Skin epidermis (tissue), 12 donors: ENCODE results near the gene TBC1D3H.
"Not testable (repeated sequence)": the region's sequence is repeated elsewhere in the genome, so short reads cannot be mapped to it uniquely, and the experiment has no call there.

Source experiments
- H3K27ac ChIP-seq, 21 experiments: fragments of 200-600 bp; sonication (generic) in 11 of 21; one replicate each; pipeline ENCODE4 v1.5.0; 2020; ENCODE audit warnings: mild to moderate bottlenecking in 3 of 21, inconsistent platforms in 2 of 21, moderate library complexity in 2 of 21
- H3K4me3 ChIP-seq, 7 experiments: fragments of 200-600 bp; sonication (generic) in 2 of 7; one replicate each; pipeline ENCODE4 v1.5.0; 2020; ENCODE audit warnings: inconsistent platforms in 2 of 7, mild to moderate bottlenecking in 2 of 7, moderate library complexity in 1 of 7

TBC1D3H gene

DNA sequence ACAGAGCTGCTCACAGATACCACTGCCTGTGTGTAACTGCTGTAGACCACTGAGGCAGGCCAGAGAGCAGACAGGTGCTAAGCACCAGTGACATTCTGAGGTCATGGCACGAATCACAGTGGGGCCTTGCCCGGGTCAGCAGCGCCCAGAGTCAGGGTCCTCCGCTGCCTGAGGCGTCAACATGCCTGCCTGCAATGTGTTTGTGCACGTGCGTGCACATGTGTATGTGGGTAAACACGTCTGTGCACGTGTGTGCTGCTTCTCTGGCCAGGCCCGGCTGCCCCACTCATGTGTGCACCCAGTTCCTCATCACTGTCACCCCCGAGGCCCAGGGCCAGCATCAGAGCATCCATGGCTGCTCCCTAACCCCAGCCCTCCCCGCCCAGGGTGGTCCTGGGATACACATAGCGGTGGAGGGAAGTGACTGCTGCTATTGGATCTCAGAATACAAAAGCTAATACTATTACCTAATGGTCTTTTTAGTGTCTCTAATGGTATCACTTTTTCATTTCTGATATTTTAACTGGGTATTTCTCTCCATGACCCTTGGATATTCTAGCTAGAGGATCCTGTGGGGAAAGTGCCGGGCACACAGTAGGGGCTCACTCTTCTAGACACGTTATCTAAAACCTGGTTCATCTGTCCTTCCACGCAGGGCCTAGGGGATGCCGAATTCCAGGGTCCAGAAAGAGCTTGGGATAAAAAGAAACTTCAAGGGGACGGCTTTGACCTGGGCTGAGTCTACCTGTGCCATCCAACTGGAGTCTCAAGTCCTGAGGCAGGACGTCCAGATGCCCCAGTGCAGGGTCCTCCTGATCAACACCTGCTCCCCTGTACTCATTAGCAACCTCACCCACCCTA is at the start of gene TBC1D3H:
TSS of gene TBC1D3H (minus strand) at position 51 of the 861 bp plus-strand sequence. CDS start 1,540 bp downstream, outside the sequence.
- not testable (repeated sequence) for H3K4me3 ChIP-seq, H3K27ac ChIP-seq

DNA sequence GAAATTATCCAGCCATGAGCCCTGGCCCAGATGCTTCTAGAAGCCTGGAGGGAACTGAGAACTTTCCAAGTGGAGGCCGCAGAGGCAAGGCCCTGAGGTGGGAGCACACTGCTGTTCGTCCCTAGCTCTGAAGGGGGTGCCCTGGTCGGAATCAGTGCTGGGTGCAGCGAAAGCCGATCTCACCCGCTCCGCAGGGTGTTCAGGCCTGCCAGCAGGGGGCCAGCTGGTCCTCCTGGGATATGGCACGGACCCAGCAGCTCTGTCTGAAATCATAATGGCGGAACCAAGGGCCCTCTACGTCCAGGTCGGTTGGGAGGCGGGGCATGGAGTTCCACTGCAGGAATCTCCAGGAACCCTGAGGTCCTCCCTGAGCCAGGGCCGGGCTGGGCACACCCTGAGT is 40.7 kb upstream of the TBC1D3H start:
- not testable (repeated sequence) for H3K27ac ChIP-seq

DNA sequence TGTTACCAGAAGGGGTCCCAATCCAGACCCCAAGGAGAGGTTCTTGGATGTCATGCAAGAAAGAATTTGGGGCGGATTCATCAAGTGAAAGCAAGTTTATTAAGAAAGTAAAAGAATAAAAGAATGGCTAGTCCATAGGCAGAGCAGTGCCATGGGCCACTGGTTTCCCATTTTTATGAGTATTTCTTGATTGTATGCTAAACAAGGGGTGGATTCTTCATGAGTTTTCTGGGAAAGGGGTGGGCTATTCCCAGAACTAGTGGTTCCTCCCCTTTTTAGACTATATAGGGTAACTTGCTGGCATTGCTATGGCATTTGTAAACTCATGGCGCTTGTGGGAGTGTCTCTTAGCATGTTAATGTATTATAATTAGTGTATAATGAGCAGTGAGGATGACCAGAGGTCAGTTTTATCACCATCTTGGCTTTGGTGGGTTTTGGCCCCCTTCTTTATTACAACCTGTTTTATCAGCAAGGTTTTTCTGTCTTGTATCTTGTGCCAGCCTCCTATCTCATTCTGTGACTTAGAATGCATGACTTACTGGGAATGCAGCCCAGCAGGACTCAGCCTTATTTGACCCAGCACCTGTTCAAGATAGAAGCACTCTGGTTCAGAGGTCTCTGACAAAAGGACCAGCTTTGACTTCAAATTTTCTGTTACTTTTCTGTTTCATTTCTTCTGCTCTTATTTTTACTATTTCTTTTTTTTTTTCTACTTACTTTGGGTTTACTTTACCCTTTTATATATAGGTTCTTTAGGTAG is 27.1 kb upstream of the TBC1D3H start:
- not testable (repeated sequence) for H3K27ac ChIP-seq, H3K4me3 ChIP-seq

More for the DNA sequence above, 40.7 kb upstream of the TBC1D3H start:
- not testable (repeated sequence) for H3K4me3 ChIP-seq

DNA sequence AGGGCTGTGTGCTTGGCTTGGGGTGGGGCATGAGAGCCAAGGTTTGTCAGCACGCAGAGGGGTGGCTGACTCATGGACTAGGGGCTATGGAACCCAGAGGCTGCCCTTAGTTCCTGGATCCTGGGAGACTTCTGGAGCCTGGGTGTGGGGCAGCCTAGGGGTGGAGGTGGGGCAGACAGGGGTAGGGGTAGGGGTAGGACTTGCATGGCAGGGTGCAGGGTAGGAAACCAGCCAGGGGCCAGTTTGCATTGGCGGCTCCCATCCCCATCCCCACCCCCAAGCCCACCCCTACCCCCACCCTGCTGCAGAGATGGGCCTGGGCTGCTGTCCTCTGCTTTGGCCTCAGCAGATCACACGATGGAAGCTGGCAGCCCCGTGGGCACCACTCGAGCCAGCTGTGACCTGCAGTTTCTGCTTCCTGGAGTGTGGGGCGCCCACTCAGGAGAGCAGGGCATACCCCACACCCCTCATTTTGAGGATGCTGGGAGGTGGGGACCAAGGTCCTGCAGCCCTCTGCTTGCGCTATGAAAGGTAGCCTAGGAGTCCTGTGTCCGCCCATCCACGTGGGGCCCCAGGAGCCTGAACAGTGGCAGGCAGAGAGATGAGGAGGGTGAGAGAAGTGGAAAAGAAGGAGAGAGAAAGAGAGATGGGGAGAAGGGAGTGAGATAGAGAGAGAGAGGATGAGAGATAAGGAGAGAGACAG is 2.9 kb upstream of the TBC1D3H start:
- not testable (repeated sequence) for H3K4me3 ChIP-seq, H3K27ac ChIP-seq

DNA sequence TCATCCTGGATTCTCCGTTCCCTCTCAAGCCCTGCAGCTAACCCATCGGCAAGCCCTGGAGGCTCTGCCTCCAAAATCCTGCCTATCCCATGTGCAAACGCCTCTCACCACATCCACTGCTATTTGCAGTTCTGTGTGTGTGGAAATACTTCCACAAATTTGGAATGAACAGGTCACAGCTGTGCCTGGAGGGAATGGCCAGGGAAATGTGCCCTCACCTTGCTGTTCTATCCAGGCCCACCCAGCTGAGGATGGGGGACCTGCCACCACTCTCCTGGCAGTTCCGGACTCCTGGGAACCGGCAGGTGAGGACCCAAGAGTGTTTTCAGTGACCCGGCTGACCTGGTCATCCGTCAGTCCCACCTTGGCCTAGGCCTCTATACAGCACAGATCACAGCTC is 12.3 kb downstream of the TBC1D3H start:
- H3K4me3 ChIP-seq, H3K27ac ChIP-seq: not testable (repeated sequence)

DNA sequence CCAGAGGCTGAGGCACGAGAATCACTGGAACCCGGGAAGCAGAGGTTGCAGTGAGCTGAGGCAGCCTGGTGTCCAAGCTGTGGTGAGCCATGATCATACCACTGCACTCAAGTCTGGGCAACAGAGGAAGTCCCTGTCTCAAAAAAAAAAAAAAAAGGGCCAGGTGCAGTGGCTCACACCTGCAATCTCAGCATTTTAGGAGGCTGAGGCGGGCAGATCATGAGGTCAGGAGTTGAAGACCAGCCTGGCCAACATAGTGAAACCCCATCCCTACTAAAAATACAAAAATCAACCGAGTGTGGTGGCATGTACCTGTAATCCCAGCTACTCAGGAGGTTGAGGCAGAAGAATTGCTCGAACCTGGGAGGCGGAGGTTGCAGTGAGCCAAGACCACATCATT is 25.7 kb downstream of the TBC1D3H start:
- H3K4me3 ChIP-seq, H3K27ac ChIP-seq: not testable (repeated sequence)
